Measurements from ENCODE around the gene GJE1. TPM values are rescaled to one million over a fixed set of nuclear protein-coding genes. Genes with fewer than 3 reads are reported as not detected.
A peak's percentile ranks its signal among the peaks of the same experiment; 100 is the strongest.
"Not testable (repeated sequence)": the region's sequence is repeated elsewhere in the genome, so short reads cannot be mapped to it uniquely, and the experiment has no call there.

GJE1 gene
- total RNA-seq (not detected), polyA plus RNA-seq (ENCODE audit: insufficient read length in 2 of 2) (not detected)
- long read RNA-seq, donor 1 = 0 reads
- long read RNA-seq, donor 2 = 0 reads
- long read RNA-seq, donor 3 = 0 reads
- long read RNA-seq, donor 4 = 0 reads

GRCh38 chr6:142132625-142133024, at the start of gene GJE1:
GJE1 (plus strand) TSS chr6:142132925; CDS start chr6:142133159, 234 bp downstream.
- no peaks in the 10 kb centered on the region for H3K36me3 ChIP-seq (ENCODE audit: control insufficient read depth, insufficient read depth, low read length)
- no peak within 1 kb of the TSS for H3K27ac ChIP-seq (ENCODE audit: low read depth, low read length)
- H3K4me3 ChIP-seq (ENCODE audit: low read depth, low read length) = no peak within 1 kb of the TSS
- DNase-seq (ENCODE audit: low read depth in 4 of 6, low spot score in 6 of 6) = no peak
- H3K27me3 ChIP-seq (ENCODE audit: control insufficient read depth, insufficient read depth, low read length) = no peaks in the 10 kb centered on the region
- no peaks in the 10 kb centered on the region for H3K9me3 ChIP-seq (ENCODE audit: control insufficient read depth, insufficient read depth, low read length)
- H3K4me1 ChIP-seq (ENCODE audit: control insufficient read depth, insufficient read depth, low read length) = no peaks in the 10 kb centered on the region
- WGBS (ENCODE audit: insufficient coverage) = 64% methylated on average over 1 of the region's 1 CpG

- H3K4me3 ChIP-seq (ENCODE audit: low read depth, low read length) = peak overlapping the region; percentile 24
- H3K4me1 ChIP-seq (ENCODE audit: control insufficient read depth, insufficient read depth, low read length) = peaks cover 10% of the 10 kb centered on the region
- no peaks in the 10 kb centered on the region for H3K9me3 ChIP-seq (ENCODE audit: control insufficient read depth, insufficient read depth, low read length)
- no peak overlapping the region for H3K27ac ChIP-seq (ENCODE audit: low read depth, low read length)
- H3K36me3 ChIP-seq (ENCODE audit: control insufficient read depth, insufficient read depth, low read length) = no peaks in the 10 kb centered on the region
- H3K27me3 ChIP-seq (ENCODE audit: control insufficient read depth, insufficient read depth, low read length) = peaks cover 19% of the 10 kb centered on the region
- peak in 2 of 6 donors; percentile 3 to 33 for DNase-seq (ENCODE audit: low read depth in 4 of 6, low spot score in 6 of 6)
- 11% methylated on average over 43 of the region's 49 CpGs for WGBS (ENCODE audit: insufficient coverage)
Observed at GRCh38 chr6:142087950-142088857, 44.5 kb upstream of the GJE1 start.

DNA sequence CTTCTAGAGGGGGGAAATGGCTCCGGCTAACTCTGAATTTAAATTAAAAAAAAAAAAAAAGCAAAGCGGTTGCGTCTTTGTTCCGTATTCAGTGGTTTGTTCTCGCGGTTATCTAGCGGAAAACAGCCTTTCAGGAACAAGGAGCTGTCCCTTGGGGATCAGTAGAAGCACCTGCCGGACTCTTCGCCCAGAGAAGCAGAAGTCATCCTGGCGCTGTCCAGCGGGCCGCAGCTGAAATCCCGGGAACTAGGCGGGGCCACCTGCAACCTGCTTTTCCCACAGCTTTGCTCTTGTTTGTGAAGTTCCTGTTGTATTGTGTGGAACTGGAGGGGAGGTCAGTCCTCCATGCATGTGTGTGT, 43.9 kb upstream of the GJE1 start:
- no peaks in the 10 kb centered on the region for H3K36me3 ChIP-seq (ENCODE audit: control insufficient read depth, insufficient read depth, low read length)
- H3K4me1 ChIP-seq (ENCODE audit: control insufficient read depth, insufficient read depth, low read length) = peaks cover 10% of the 10 kb centered on the region
- DNase-seq (ENCODE audit: low read depth in 4 of 6, low spot score in 6 of 6) = peak in 2 of 6 donors; percentile 34 to 49
- peaks cover 19% of the 10 kb centered on the region for H3K27me3 ChIP-seq (ENCODE audit: control insufficient read depth, insufficient read depth, low read length)
- H3K27ac ChIP-seq (ENCODE audit: low read depth, low read length) = no peak overlapping the region
- 0% methylated on average over 8 of the region's 14 CpGs for WGBS (ENCODE audit: insufficient coverage)
- peak overlapping the region; percentile 24 for H3K4me3 ChIP-seq (ENCODE audit: low read depth, low read length)
- H3K9me3 ChIP-seq (ENCODE audit: control insufficient read depth, insufficient read depth, low read length) = no peaks in the 10 kb centered on the region

DNA sequence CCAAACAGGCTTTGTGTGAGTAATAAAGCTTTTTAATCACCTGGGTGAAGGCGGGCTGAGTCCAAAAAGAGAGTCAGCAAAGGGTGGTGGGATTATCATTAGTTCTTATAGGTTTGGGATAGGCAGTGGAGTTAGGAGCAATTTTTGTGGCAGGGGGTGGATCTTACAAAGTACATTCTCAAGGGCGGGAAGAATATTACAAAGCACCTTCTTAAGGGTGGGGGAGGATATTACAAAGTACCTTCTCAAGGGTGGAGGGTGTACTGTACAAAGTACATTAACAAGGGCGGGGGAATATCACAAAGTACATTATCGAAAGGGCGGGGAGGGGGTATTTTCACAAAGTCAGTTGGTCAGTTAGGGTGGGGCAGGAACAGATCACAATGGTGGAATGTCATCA, 27.9 kb upstream of the GJE1 start:
- not testable (repeated sequence) for H3K36me3 ChIP-seq (ENCODE audit: control insufficient read depth, insufficient read depth, low read length); H3K9me3 ChIP-seq (ENCODE audit: control insufficient read depth, insufficient read depth, low read length); H3K27me3 ChIP-seq (ENCODE audit: control insufficient read depth, insufficient read depth, low read length); H3K27ac ChIP-seq (ENCODE audit: low read depth, low read length); H3K4me3 ChIP-seq (ENCODE audit: low read depth, low read length); H3K4me1 ChIP-seq (ENCODE audit: control insufficient read depth, insufficient read depth, low read length); DNase-seq (ENCODE audit: low read depth in 4 of 6, low spot score in 6 of 6)
- 100% methylated on average over 3 of the region's 5 CpGs for WGBS (ENCODE audit: insufficient coverage)

DNA sequence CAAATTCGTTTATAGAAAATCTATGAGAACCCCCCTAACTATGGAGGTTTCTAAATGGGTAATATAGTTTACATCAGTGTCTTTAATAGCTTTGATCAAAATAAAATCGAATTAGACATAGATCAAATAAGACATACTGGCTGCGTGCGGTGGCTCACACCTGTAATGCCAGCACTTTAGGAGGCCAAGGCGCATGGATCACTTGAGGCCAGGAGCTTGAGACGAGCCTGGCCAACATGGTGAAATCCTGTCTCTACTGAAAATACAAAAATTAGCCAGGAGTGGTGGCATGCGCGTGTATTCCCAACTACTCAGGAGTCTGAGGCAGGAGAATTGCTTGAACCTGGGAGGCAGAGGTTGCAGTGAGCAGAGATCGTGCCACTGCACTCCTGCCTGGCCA, 21.9 kb upstream of the GJE1 start:
- H3K27ac ChIP-seq (ENCODE audit: low read depth, low read length); H3K36me3 ChIP-seq (ENCODE audit: control insufficient read depth, insufficient read depth, low read length); H3K27me3 ChIP-seq (ENCODE audit: control insufficient read depth, insufficient read depth, low read length); H3K4me1 ChIP-seq (ENCODE audit: control insufficient read depth, insufficient read depth, low read length); DNase-seq (ENCODE audit: low read depth in 4 of 6, low spot score in 6 of 6); H3K9me3 ChIP-seq (ENCODE audit: control insufficient read depth, insufficient read depth, low read length); H3K4me3 ChIP-seq (ENCODE audit: low read depth, low read length): not testable (repeated sequence)
- WGBS (ENCODE audit: insufficient coverage) = 100% methylated on average over 6 of the region's 9 CpGs

- peak; percentile 43 to 95 (median 71) for DNase-seq (ENCODE audit: low read depth in 4 of 6, low spot score in 6 of 6)
- H3K4me1 ChIP-seq (ENCODE audit: control insufficient read depth, insufficient read depth, low read length) = no peaks in the 10 kb centered on the region
- no CpG with 5 or more reads among the region's 4 CpGs for WGBS (ENCODE audit: insufficient coverage)
- H3K4me3 ChIP-seq (ENCODE audit: low read depth, low read length) = no peak overlapping the region
- no peak overlapping the region for H3K27ac ChIP-seq (ENCODE audit: low read depth, low read length)
- H3K9me3 ChIP-seq (ENCODE audit: control insufficient read depth, insufficient read depth, low read length) = no peaks in the 10 kb centered on the region
- H3K27me3 ChIP-seq (ENCODE audit: control insufficient read depth, insufficient read depth, low read length) = no peaks in the 10 kb centered on the region
- no peaks in the 10 kb centered on the region for H3K36me3 ChIP-seq (ENCODE audit: control insufficient read depth, insufficient read depth, low read length)
Observed at GRCh38 chr6:142112451-142113061, 20.2 kb upstream of the GJE1 start.

- Histone ChIP-seq H3K4me3 (ENCODE audit: low read depth, low read length) (no peak overlapping the region), H3K27me3 (ENCODE audit: control insufficient read depth, insufficient read depth, low read length) (no peaks in the 10 kb centered on the region), H3K36me3 (ENCODE audit: control insufficient read depth, insufficient read depth, low read length) (no peaks in the 10 kb centered on the region), H3K27ac (ENCODE audit: low read depth, low read length) (no peak overlapping the region), H3K4me1 (ENCODE audit: control insufficient read depth, insufficient read depth, low read length) (no peaks in the 10 kb centered on the region), H3K9me3 (ENCODE audit: control insufficient read depth, insufficient read depth, low read length) (no peaks in the 10 kb centered on the region)
- WGBS (ENCODE audit: insufficient coverage) = no CpG with 5 or more reads among the region's 2 CpGs
- peak in 1 of 6 donors; percentile 9 for DNase-seq (ENCODE audit: low read depth in 4 of 6, low spot score in 6 of 6)
Observed at GRCh38 chr6:142117366-142117765, 15.4 kb upstream of the GJE1 start.

GRCh38 chr6:142118328-142118727, 14.4 kb upstream of the GJE1 start:
- WGBS (ENCODE audit: insufficient coverage) = no CpG with 5 or more reads among the region's 3 CpGs
- Histone ChIP-seq H3K27me3 (ENCODE audit: control insufficient read depth, insufficient read depth, low read length) (no peaks in the 10 kb centered on the region), H3K36me3 (ENCODE audit: control insufficient read depth, insufficient read depth, low read length) (no peaks in the 10 kb centered on the region), H3K27ac (ENCODE audit: low read depth, low read length) (no peak overlapping the region), H3K9me3 (ENCODE audit: control insufficient read depth, insufficient read depth, low read length) (no peaks in the 10 kb centered on the region), H3K4me3 (ENCODE audit: low read depth, low read length) (no peak overlapping the region), H3K4me1 (ENCODE audit: control insufficient read depth, insufficient read depth, low read length) (no peaks in the 10 kb centered on the region)
- no peak for DNase-seq (ENCODE audit: low read depth in 4 of 6, low spot score in 6 of 6)

GRCh38 chr6:142118925-142119324, 13.8 kb upstream of the GJE1 start:
- H3K27ac ChIP-seq (ENCODE audit: low read depth, low read length) = no peak overlapping the region

More at GRCh38 chr6:142118925-142119324, 13.8 kb upstream of the GJE1 start:
- H3K4me3 ChIP-seq (ENCODE audit: low read depth, low read length) = no peak overlapping the region
- H3K9me3 ChIP-seq (ENCODE audit: control insufficient read depth, insufficient read depth, low read length) = no peaks in the 10 kb centered on the region
- no peaks in the 10 kb centered on the region for H3K36me3 ChIP-seq (ENCODE audit: control insufficient read depth, insufficient read depth, low read length)
- DNase-seq (ENCODE audit: low read depth in 4 of 6, low spot score in 6 of 6) = no peak
- no peaks in the 10 kb centered on the region for H3K27me3 ChIP-seq (ENCODE audit: control insufficient read depth, insufficient read depth, low read length)
- 100% methylated on average over 1 of the region's 2 CpGs for WGBS (ENCODE audit: insufficient coverage)
- no peaks in the 10 kb centered on the region for H3K4me1 ChIP-seq (ENCODE audit: control insufficient read depth, insufficient read depth, low read length)

Measured in spinal cord (tissue), 10 donors.